PFSK-1 (cell line): ENCODE results near the gene TINAG. TPM values are rescaled to one million over a fixed set of nuclear protein-coding genes. Genes with fewer than 3 reads are reported as not detected.

Experiments used
- FOXP2 ChIP-seq: optimal IDR thresholded peaks from 2 replicates; pipeline ENCODE3; 2011; ENCODE audit warnings: borderline replicate concordance, control low read depth, inconsistent platforms; ENCODE audit not compliant: insufficient read depth; ENCODE audit errors: extremely low read length, extremely low read depth
- POLR2AphosphoS5 ChIP-seq: IDR thresholded peaks from 2 replicates; pipeline ENCODE4 v1.6.1; 2012; ENCODE audit warnings: low read depth, mild to moderate bottlenecking, control low read depth, low read length, moderate library complexity
- REST ChIP-seq, 2 experiments: IDR thresholded peaks; 2 replicates each; pipeline versions ENCODE4 v1.6.1 to v1.8.0; 2011 to 2012; ENCODE audit warnings: low read depth in 2 of 2, low read length in 2 of 2, control low read depth in 1 of 2, inconsistent platforms in 1 of 2, mild to moderate bottlenecking in 1 of 2, moderate library complexity in 1 of 2; ENCODE audit not compliant: insufficient read depth in 1 of 2
- SIN3A ChIP-seq: IDR thresholded peaks from 2 replicates; pipeline ENCODE4 v1.6.1; 2012; ENCODE audit warnings: mild to moderate bottlenecking, low read length, moderate library complexity, borderline replicate concordance; ENCODE audit not compliant: insufficient read depth
- TAF1 ChIP-seq: IDR thresholded peaks from 2 replicates; pipeline ENCODE4 v1.6.1; 2012; ENCODE audit warnings: low read length, control low read depth, borderline replicate concordance; ENCODE audit not compliant: insufficient read depth
- polyA plus RNA-seq: library from polyadenylated mRNA; unstranded; fragments of >200 nt; gene quantifications from one replicate; pipeline ENCODE4 v1.2.1, GENCODE V29; 2012; ENCODE audit warnings: low read depth, missing spikeins; ENCODE audit not compliant: insufficient read length

Gene TINAG
- not detected for polyA plus RNA-seq

- no peak for TF ChIP-seq POLR2AphosphoS5
- no peak for TF ChIP-seq REST (IDR thresholded peaks at IDR 0.05; ENCODE audit: insufficient read depth in 1 of 2, low read depth in 2 of 2, low read length in 2 of 2)
- no peak for TF ChIP-seq TAF1
- no peak for TF ChIP-seq SIN3A
- TF ChIP-seq FOXP2: no peak
These were observed at the start of gene TINAG for GRCh38 chr6:54308289-54308985. TSS of gene TINAG (plus strand) at chr6:54308441. CDS start at chr6:54308551, 110 bp downstream.

GRCh38 chr6:54260025-54260424, 48.2 kb upstream of the TINAG start:
- no peak for TF ChIP-seq SIN3A
- TF ChIP-seq POLR2AphosphoS5: no peak
- no peak for TF ChIP-seq FOXP2
- TF ChIP-seq REST (IDR thresholded peaks at IDR 0.05; ENCODE audit: insufficient read depth in 1 of 2, low read depth in 2 of 2, low read length in 2 of 2): no peak
- TF ChIP-seq TAF1: no peak

- TF ChIP-seq REST (IDR thresholded peaks at IDR 0.05; ENCODE audit: insufficient read depth in 1 of 2, low read depth in 2 of 2, low read length in 2 of 2) (no peak), POLR2AphosphoS5 (no peak), FOXP2 (no peak), SIN3A (no peak), TAF1 (no peak)
These were observed 45.7 kb upstream of the TINAG start for GRCh38 chr6:54262499-54262898.

GRCh38 chr6:54262971-54263370, 45.3 kb upstream of the TINAG start:
- TF ChIP-seq SIN3A (no peak), REST (IDR thresholded peaks at IDR 0.05; ENCODE audit: insufficient read depth in 1 of 2, low read depth in 2 of 2, low read length in 2 of 2) (no peak), POLR2AphosphoS5 (no peak), TAF1 (no peak), FOXP2 (no peak)
